Measurements from ENCODE around the gene GFY.
"Not testable (repeated sequence)": the region's sequence is repeated elsewhere in the genome, so short reads cannot be mapped to it uniquely, and the experiment has no call there.

Gene GFY

GRCh38 chr19:49450405-49450804, 25.2 kb downstream of the GFY start:
- DNase-seq (ENCODE audit: insufficient read length, low spot score) = no peak
- TF ChIP-seq POLR2AphosphoS5 (IDR thresholded peaks at IDR 0.05; ENCODE audit: low read depth, low read length) = no peak
- no peak for TF ChIP-seq TAF1 (IDR thresholded peaks at IDR 0.05; ENCODE audit: low read depth, low read length)
- TF ChIP-seq POU2F2 (IDR thresholded peaks at IDR 0.05; ENCODE audit: low read depth, low read length) = no peak
- no peak for TF ChIP-seq SPI1 (IDR thresholded peaks at IDR 0.05; ENCODE audit: low read depth, low read length)
- no peak for TF ChIP-seq PAX5 (IDR thresholded peaks at IDR 0.05; ENCODE audit: insufficient read depth, low read length, severe bottlenecking)
- TF ChIP-seq POLR2A (IDR thresholded peaks at IDR 0.05; ENCODE audit: low read depth, low read length) = no peak
- FAIRE-seq = no peak

GRCh38 chr19:49451430-49452181, 26.4 kb downstream of the GFY start, which contains the start of gene PIH1D1:
Gene PIH1D1 (minus strand): TSS chr19:49451814. CDS start chr19:49451574, 240 bp downstream.
- FAIRE-seq (peak; percentile 97), DNase-seq (ENCODE audit: insufficient read length, low spot score) (peak; percentile 78)
- TF ChIP-seq SPI1 (IDR thresholded peaks at IDR 0.05; ENCODE audit: low read depth, low read length) = peak; percentile 55
- no peak for TF ChIP-seq POU2F2 (IDR thresholded peaks at IDR 0.05; ENCODE audit: low read depth, low read length)
- peak; percentile 68; the same call in 1 of the 2 replicates for TF ChIP-seq POLR2A (IDR thresholded peaks at IDR 0.05; ENCODE audit: low read depth, low read length)
- peak; percentile 57 for TF ChIP-seq TAF1 (IDR thresholded peaks at IDR 0.05; ENCODE audit: low read depth, low read length)
- peak; percentile 78 for TF ChIP-seq POLR2AphosphoS5 (IDR thresholded peaks at IDR 0.05; ENCODE audit: low read depth, low read length)
- TF ChIP-seq PAX5 (IDR thresholded peaks at IDR 0.05; ENCODE audit: insufficient read depth, low read length, severe bottlenecking) = no peak

DNA sequence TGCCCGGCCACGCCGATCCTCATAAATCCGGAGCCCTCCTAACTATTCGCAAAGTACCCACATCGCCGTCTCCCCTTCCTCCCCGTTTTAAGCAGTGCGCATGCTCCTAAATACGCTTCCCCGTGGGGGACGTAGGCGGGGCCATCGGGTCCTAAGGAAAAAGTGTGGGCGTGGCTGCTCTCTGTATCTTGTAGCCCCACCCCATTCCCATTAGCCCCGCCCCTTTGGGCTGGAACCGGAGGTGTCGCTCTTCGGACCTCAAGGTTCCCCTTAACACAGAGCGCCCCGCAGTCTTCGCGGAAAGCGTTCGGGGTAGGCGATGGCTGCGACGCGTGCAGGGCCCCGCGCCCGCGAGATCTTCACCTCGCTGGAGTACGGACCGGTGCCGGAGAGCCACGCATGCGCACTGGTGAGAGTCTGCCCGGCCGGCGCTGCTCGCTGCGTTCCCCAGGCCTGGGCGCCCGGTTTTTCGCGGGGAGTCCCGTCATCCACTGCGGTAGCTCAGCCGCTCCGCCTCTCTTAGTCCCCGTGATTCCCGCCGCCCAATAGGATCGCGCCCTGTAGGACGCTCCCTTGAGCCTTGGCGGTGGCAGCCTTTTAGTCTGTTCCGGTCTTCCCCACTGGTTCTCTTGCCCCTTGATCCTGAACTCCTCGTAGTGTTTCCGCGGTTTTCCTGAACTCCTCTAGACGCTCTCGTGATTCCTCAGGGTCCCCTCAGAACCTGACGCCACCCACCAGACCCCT, 28.0 kb downstream of the GFY start, which contains the start of gene ALDH16A1:
TSS of gene ALDH16A1 (plus strand) at position 213 of the 744 bp plus-strand sequence. CDS start at position 320, 107 bp downstream.
- DNase-seq (ENCODE audit: insufficient read length, low spot score) (peak; percentile 91), FAIRE-seq (peak; percentile 94)
- TF ChIP-seq SPI1 (IDR thresholded peaks at IDR 0.05; ENCODE audit: low read depth, low read length) = no peak
- TF ChIP-seq POLR2A (IDR thresholded peaks at IDR 0.05; ENCODE audit: low read depth, low read length) = peak; percentile 96
- TF ChIP-seq POU2F2 (IDR thresholded peaks at IDR 0.05; ENCODE audit: low read depth, low read length) = peak; percentile 84; the same call in 1 of the 2 replicates
- TF ChIP-seq PAX5 (IDR thresholded peaks at IDR 0.05; ENCODE audit: insufficient read depth, low read length, severe bottlenecking) = no peak
- peak; percentile 93 for TF ChIP-seq TAF1 (IDR thresholded peaks at IDR 0.05; ENCODE audit: low read depth, low read length)
- peak; percentile 96 for TF ChIP-seq POLR2AphosphoS5 (IDR thresholded peaks at IDR 0.05; ENCODE audit: low read depth, low read length)

DNA sequence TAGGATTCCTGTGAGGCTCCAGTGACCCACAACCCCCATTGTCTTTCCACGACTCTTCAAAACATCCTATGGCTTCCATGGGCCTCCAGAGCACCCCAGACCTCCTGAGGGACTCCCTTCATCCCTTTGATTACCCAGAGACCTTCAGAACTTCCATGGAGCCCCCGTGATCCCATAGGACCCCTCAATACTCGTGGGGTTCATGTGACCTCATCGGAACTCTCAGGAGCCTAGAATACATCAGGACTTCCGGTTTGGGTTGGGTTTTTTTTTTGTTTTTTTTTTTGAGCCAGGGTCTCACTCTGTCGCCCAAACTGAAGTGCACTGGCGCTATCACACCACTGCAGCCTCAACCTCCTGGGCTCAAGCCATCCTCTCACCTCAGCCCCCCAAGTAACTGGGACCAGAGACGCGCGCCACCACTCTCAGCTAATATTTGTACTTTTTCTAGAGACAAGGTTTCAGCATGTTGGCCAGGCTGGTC, 28.6 kb downstream of the GFY start:
- no peak for DNase-seq (ENCODE audit: insufficient read length, low spot score)
- no peak for FAIRE-seq
- no peak for TF ChIP-seq TAF1 (IDR thresholded peaks at IDR 0.05; ENCODE audit: low read depth, low read length)
- no peak for TF ChIP-seq SPI1 (IDR thresholded peaks at IDR 0.05; ENCODE audit: low read depth, low read length)
- TF ChIP-seq POU2F2 (IDR thresholded peaks at IDR 0.05; ENCODE audit: low read depth, low read length) = no peak
- TF ChIP-seq POLR2AphosphoS5 (IDR thresholded peaks at IDR 0.05; ENCODE audit: low read depth, low read length) = no peak
- TF ChIP-seq POLR2A (IDR thresholded peaks at IDR 0.05; ENCODE audit: low read depth, low read length) = no peak
- no peak for TF ChIP-seq PAX5 (IDR thresholded peaks at IDR 0.05; ENCODE audit: insufficient read depth, low read length, severe bottlenecking)

DNA sequence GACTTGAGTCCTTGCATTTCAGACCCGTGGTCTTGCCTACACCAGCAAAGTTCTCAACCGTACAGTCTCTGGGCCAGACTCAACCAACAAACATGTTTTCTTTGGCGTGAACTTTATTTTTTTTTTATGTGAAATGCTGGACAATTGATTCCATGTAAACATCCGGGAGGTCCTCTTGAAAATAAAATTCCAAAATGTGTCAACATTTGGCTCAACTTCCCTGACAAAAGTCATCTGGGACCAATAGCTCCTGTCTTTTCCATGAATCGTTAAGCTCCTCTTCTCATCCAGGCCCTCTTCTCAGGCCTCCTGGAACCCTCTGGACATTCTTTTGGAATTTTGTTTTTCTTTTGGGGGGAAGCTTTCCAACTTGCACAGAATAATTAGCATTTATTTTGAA, 30.6 kb downstream of the GFY start:
- no peak for TF ChIP-seq SPI1 (IDR thresholded peaks at IDR 0.05; ENCODE audit: low read depth, low read length)
- TF ChIP-seq POLR2AphosphoS5 (IDR thresholded peaks at IDR 0.05; ENCODE audit: low read depth, low read length) = no peak
- FAIRE-seq (no peak), DNase-seq (ENCODE audit: insufficient read length, low spot score) (no peak)

DNA sequence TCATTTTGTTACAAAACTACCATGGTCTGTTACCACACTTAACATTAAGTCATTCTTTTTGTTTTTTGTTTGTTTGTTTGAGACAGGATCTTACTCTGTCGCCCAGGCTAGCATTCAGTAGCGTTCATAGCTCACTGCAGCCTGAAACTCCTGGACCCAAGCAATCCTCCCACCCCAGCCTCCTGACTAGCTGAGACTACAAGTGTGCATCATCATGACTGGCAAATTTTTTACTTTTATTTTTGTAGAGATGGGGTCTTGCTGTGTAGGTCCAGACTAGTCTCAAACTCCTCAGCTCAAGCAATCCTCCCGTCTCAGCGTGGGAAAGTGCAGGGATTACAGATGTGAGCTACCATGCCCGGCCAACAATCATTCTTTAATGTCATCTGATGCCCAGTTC, 31.1 kb downstream of the GFY start:
- TF ChIP-seq POU2F2 (IDR thresholded peaks at IDR 0.05; ENCODE audit: low read depth, low read length) (no peak), POLR2A (IDR thresholded peaks at IDR 0.05; ENCODE audit: low read depth, low read length) (no peak), PAX5 (IDR thresholded peaks at IDR 0.05; ENCODE audit: insufficient read depth, low read length, severe bottlenecking) (no peak), TAF1 (IDR thresholded peaks at IDR 0.05; ENCODE audit: low read depth, low read length) (no peak), SPI1 (IDR thresholded peaks at IDR 0.05; ENCODE audit: low read depth, low read length) (no peak), POLR2AphosphoS5 (IDR thresholded peaks at IDR 0.05; ENCODE audit: low read depth, low read length) (no peak)
- no peak for FAIRE-seq
- DNase-seq (ENCODE audit: insufficient read length, low spot score) = no peak

- DNase-seq (ENCODE audit: insufficient read length, low spot score) = no peak
- TF ChIP-seq SPI1 (IDR thresholded peaks at IDR 0.05; ENCODE audit: low read depth, low read length) (no peak), PAX5 (IDR thresholded peaks at IDR 0.05; ENCODE audit: insufficient read depth, low read length, severe bottlenecking) (no peak), POLR2A (IDR thresholded peaks at IDR 0.05; ENCODE audit: low read depth, low read length) (no peak), POLR2AphosphoS5 (IDR thresholded peaks at IDR 0.05; ENCODE audit: low read depth, low read length) (no peak), TAF1 (IDR thresholded peaks at IDR 0.05; ENCODE audit: low read depth, low read length) (no peak), POU2F2 (IDR thresholded peaks at IDR 0.05; ENCODE audit: low read depth, low read length) (no peak)
- FAIRE-seq = peak; percentile 55
These were observed 33.3 kb downstream of the GFY start for GRCh38 chr19:49458567-49458903.

DNA sequence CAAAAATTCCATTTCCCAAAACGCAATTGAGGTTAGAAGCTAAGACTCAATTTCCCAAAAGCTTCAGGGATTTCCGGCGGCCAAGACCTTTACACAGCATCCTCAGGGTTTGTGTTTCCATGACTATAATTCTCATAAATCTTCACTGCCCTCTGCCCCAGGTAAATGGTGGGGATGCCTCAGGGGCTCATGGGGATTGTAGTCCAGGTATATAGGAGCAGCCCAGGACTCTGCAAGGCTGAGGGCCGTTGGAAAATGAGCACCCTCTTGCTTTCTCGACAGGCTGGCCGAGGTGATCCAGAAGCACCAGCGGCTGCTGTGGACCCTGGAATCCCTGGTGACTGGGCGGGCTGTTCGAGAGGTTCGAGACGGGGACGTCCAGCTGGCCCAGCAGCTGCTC, 34.2 kb downstream of the GFY start:
- DNase-seq (ENCODE audit: insufficient read length, low spot score) (no peak), FAIRE-seq (no peak)
- TF ChIP-seq PAX5 (IDR thresholded peaks at IDR 0.05; ENCODE audit: insufficient read depth, low read length, severe bottlenecking) = no peak
- no peak for TF ChIP-seq POU2F2 (IDR thresholded peaks at IDR 0.05; ENCODE audit: low read depth, low read length)
- TF ChIP-seq TAF1 (IDR thresholded peaks at IDR 0.05; ENCODE audit: low read depth, low read length) = no peak
- TF ChIP-seq POLR2A (IDR thresholded peaks at IDR 0.05; ENCODE audit: low read depth, low read length) = no peak
- no peak for TF ChIP-seq POLR2AphosphoS5 (IDR thresholded peaks at IDR 0.05; ENCODE audit: low read depth, low read length)
- TF ChIP-seq SPI1 (IDR thresholded peaks at IDR 0.05; ENCODE audit: low read depth, low read length) = no peak

GRCh38 chr19:49461130-49461529, 35.9 kb downstream of the GFY start:
- DNase-seq (ENCODE audit: insufficient read length, low spot score); FAIRE-seq: not testable (repeated sequence)
